WTC11 (cell line): Measurements from ENCODE around the gene FTCDNL1. TPM values are rescaled to one million over a fixed set of nuclear protein-coding genes. Genes with fewer than 3 reads are reported as not detected.

Experiments
- ATAC-seq: fragments of 200-7000 bp; cut with Tn5 transposase; 2 replicates; pipeline ENCODE4 v1.10.0; 2021; ENCODE audit warnings: mild to moderate bottlenecking, moderate library complexity
- CTCF ChIA-PET: fragments of 300-600 bp; sonication (Branson Sonifier 250); formaldehyde crosslinking; loops from one replicate; lab custom pipeline; 2021; ENCODE audit warnings: antibody characterized with exemption; lab: Charles Lee
- POLR2A ChIA-PET: fragments of 350-600 bp; sonication (Branson Sonifier 250); formaldehyde crosslinking; loops from one replicate; lab custom pipeline; 2021; ENCODE audit warnings: antibody characterized with exemption; lab: Charles Lee
- DNase-seq: peaks from one replicate; pipeline ENCODE4 v3.0.0; 2021; ENCODE audit warnings: low spot score
- H3K27ac Mint-ChIP-seq: 2 replicates; pipeline ENCODE4 v1.8.0; 2021; ENCODE audit warnings: mixed read lengths
- H3K27me3 Mint-ChIP-seq: 2 replicates; pipeline ENCODE4 v1.8.0; 2021; ENCODE audit warnings: low read depth, mild to moderate bottlenecking, moderate library complexity, mixed read lengths
- H3K36me3 Mint-ChIP-seq: 2 replicates; pipeline ENCODE4 v1.8.0; 2021; ENCODE audit warnings: mixed read lengths
- H3K4me1 Mint-ChIP-seq: 2 replicates; pipeline ENCODE4 v1.8.0; 2022; ENCODE audit warnings: mixed read lengths
- H3K4me3 Mint-ChIP-seq: 2 replicates; pipeline ENCODE4 v1.8.0; 2021; ENCODE audit warnings: mild to moderate bottlenecking, moderate library complexity, mixed read lengths
- H3K9me3 Mint-ChIP-seq: 2 replicates; pipeline ENCODE4 v1.8.0; 2021; ENCODE audit warnings: mixed read lengths
- CTCF ChIP-seq: fragments of 200-600 bp; IDR thresholded peaks from 2 replicates; pipeline ENCODE4 v1.8.0; 2022; ENCODE audit warnings: antibody characterized with exemption
- GABPB1 ChIP-seq: sonication (generic); formaldehyde crosslinking; IDR thresholded peaks from 2 replicates; pipeline ENCODE4 v1.8.1; 2023; ENCODE audit warnings: mild to moderate bottlenecking, missing genetic modification reagents
- MYBL2 ChIP-seq: sonication (generic); formaldehyde crosslinking; IDR thresholded peaks from 2 replicates; pipeline ENCODE4 v1.8.1; 2023; ENCODE audit warnings: mild to moderate bottlenecking, moderate library complexity, missing genetic modification reagents
- NFYB ChIP-seq: sonication (generic); formaldehyde crosslinking; conservative IDR thresholded peaks from 2 replicates; pipeline ENCODE4 v1.8.0; 2022; ENCODE audit warnings: low read depth, missing genetic modification reagents
- PREB ChIP-seq: sonication (generic); formaldehyde crosslinking; IDR thresholded peaks from 2 replicates; pipeline ENCODE4 v1.8.1; 2022; ENCODE audit warnings: mild to moderate bottlenecking, missing genetic modification reagents, moderate library complexity, borderline replicate concordance
- PRRX2 ChIP-seq: fragments of 250-450 bp; sonication (Bioruptor Pico); IDR thresholded peaks from 2 replicates; pipeline ENCODE4 v1.8.0; 2021; ENCODE audit warnings: mild to moderate bottlenecking
- SMAD3 ChIP-seq: sonication (generic); formaldehyde crosslinking; IDR thresholded peaks from 2 replicates; pipeline ENCODE4 v1.8.0; 2022; ENCODE audit warnings: missing genetic modification reagents, mild to moderate bottlenecking, borderline replicate concordance
- SOX15 ChIP-seq: fragments of 250-450 bp; sonication (Bioruptor Pico); IDR thresholded peaks from 2 replicates; pipeline ENCODE4 v1.9.0; 2021; ENCODE audit warnings: mild to moderate bottlenecking
- TP53 ChIP-seq: sonication (generic); formaldehyde crosslinking; IDR thresholded peaks from 2 replicates; pipeline ENCODE4 v1.8.1; 2023; ENCODE audit warnings: mild to moderate bottlenecking, missing genetic modification reagents
- ZNF138 ChIP-seq: sonication (generic); formaldehyde crosslinking; conservative IDR thresholded peaks from 2 replicates; pipeline ENCODE4 v1.8.1; 2022; ENCODE audit warnings: mild to moderate bottlenecking, moderate library complexity, missing genetic modification reagents
- ZNF219 ChIP-seq: sonication (generic); formaldehyde crosslinking; IDR thresholded peaks from 2 replicates; pipeline ENCODE4 v1.8.0; 2023; ENCODE audit warnings: missing genetic modification reagents, mild to moderate bottlenecking, borderline replicate concordance
- total RNA-seq: library from RNA; stranded (reverse); gene quantifications from 3 replicates; pipeline ENCODE4 v1.2.3, GENCODE V29; 2021
- TF ChIP-seq, protein P1 (sequence below): sonication (generic); formaldehyde crosslinking; conservative IDR thresholded peaks from 2 replicates; pipeline ENCODE4 v1.8.1; 2023; ENCODE audit warnings: mild to moderate bottlenecking, low read depth, missing genetic modification reagents, moderate library complexity
- TF ChIP-seq, protein P2 (sequence below): sonication (generic); formaldehyde crosslinking; IDR thresholded peaks from 2 replicates; pipeline ENCODE4 v1.8.1; 2023; ENCODE audit warnings: mild to moderate bottlenecking, missing genetic modification reagents
- TF ChIP-seq, protein P3 (sequence below): sonication (generic); formaldehyde crosslinking; IDR thresholded peaks from 2 replicates; pipeline ENCODE4 v1.8.1; 2023; ENCODE audit warnings: mild to moderate bottlenecking, missing genetic modification reagents, borderline replicate concordance

The FTCDNL1 gene
- total RNA-seq, 1 experiment from 2014 or later: 0.85 TPM

DNA sequence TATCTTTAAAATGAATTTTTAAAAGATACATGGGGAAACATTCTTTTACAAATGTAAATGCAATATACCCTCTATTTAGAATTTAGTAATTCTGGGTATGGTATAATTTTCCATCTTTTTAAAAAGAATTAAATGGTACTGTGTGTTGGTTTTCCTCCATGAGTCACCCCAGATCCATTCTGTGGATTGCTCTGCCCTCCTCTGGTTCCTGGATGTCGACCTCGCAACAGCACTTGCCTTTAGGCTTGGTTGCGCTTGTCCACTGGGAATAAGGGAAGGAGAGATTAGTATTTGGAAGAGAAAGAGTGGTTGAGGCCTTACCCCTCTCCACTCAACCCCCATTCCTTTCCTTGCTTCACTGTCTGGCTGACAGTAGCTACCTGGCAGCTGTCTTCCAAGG, 90.4 kb downstream of the FTCDNL1 start (continued):
- TF ChIP-seq CTCF (no peak), TP53 (CRISPR knock-in tag) (no peak), SMAD3 (no peak), ZNF219 (no peak), PREB (CRISPR knock-in tag) (no peak), GABPB1 (CRISPR knock-in tag) (no peak)

DNA sequence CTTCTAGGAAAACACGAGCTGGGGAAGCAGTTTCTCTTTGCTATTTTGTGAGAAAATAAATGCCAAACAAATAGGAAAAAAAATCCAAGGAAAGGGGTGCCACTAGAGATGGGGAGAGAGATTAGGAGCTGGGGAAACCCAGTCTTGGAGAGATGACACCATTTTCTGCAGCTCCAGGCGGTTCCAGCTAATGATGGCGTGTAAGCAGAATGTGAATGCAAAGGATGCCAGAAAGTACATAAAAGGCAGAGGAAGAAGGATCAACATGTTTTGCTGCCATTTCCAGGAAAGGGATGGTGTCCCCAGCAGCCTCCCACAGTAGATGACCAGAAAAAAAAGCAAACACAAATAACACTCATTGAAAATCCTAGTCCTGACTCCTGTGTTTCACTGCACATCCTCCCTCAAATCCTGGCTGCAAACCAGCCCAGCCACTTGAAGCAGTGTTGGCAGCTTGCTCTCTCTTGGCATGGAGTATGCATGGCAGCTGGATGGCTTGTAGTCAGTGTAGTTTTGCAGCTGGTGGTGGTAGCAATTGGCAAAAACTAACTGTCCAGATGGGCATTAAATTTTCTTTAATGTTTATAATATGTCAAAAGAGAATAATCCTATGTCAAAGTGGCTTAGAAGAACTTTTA, 93.6 kb downstream of the FTCDNL1 start:
- 0 out of 2 replicates have a peak, but pooled peaks cover 4% of the 10 kb centered on the region for H3K4me1 Mint-ChIP-seq
- H3K36me3 Mint-ChIP-seq: peaks cover 9% of the 10 kb centered on the region
- no peak overlapping the region for H3K4me3 Mint-ChIP-seq
- CTCF ChIA-PET: interaction anchor here (0.7 to 1.2 kb wide), 2 partner anchors 17 to 286 kb away, joined by 3 read pairs; no protein-coding TSS in a partner anchor
- ATAC-seq (no peak), DNase-seq (no peak)
- TF ChIP-seq, protein P1, sequence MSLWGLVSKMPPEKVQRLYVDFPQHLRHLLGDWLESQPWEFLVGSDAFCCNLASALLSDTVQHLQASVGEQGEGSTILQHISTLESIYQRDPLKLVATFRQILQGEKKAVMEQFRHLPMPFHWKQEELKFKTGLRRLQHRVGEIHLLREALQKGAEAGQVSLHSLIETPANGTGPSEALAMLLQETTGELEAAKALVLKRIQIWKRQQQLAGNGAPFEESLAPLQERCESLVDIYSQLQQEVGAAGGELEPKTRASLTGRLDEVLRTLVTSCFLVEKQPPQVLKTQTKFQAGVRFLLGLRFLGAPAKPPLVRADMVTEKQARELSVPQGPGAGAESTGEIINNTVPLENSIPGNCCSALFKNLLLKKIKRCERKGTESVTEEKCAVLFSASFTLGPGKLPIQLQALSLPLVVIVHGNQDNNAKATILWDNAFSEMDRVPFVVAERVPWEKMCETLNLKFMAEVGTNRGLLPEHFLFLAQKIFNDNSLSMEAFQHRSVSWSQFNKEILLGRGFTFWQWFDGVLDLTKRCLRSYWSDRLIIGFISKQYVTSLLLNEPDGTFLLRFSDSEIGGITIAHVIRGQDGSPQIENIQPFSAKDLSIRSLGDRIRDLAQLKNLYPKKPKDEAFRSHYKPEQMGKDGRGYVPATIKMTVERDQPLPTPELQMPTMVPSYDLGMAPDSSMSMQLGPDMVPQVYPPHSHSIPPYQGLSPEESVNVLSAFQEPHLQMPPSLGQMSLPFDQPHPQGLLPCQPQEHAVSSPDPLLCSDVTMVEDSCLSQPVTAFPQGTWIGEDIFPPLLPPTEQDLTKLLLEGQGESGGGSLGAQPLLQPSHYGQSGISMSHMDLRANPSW (CRISPR knock-in tag): no peak
- H3K27ac Mint-ChIP-seq: no peak overlapping the region
- H3K9me3 Mint-ChIP-seq: peaks cover 21% of the 10 kb centered on the region
- no peaks in the 10 kb centered on the region for H3K27me3 Mint-ChIP-seq
- POLR2A ChIA-PET: no interaction called here

- POLR2A ChIA-PET: no interaction called here
- no peak overlapping the region for H3K27ac Mint-ChIP-seq
- H3K9me3 Mint-ChIP-seq: peaks cover 27% of the 10 kb centered on the region
- TF ChIP-seq SOX15 (CRISPR knock-in tag): no peak
- H3K36me3 Mint-ChIP-seq: peaks cover 12% of the 10 kb centered on the region
- CTCF ChIA-PET: no interaction called here
- H3K27me3 Mint-ChIP-seq: no peaks in the 10 kb centered on the region
- H3K4me3 Mint-ChIP-seq: no peak overlapping the region
- no peak for ATAC-seq
- H3K4me1 Mint-ChIP-seq: peaks cover 10% of the 10 kb centered on the region
- DNase-seq: no peak
Measured at GRCh38 chr2:199756743-199757142, 94.2 kb downstream of the FTCDNL1 start.

DNA sequence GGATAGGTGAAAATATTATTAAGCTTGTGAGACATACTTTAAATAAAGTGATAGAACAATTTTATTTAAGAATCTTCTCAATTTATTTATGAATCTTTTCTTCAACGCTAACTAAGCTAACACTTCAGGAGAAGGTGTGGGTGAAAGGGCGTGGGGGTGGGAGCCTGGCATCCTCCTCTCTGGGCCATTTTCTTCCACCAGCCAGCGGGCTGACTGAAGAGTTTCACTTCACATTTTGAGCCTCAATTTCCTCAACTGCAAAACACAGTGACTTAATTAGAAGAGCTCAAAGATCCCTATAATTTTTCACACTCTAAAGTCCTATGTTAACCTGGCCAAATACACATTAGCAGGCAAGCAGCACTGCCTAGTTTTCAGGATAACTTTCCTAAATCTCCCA, 94.8 kb downstream of the FTCDNL1 start:
- Mint-ChIP-seq H3K27ac (no peak overlapping the region), H3K4me1 (peaks cover 15% of the 10 kb centered on the region), H3K36me3 (peaks cover 12% of the 10 kb centered on the region), H3K4me3 (no peak overlapping the region), H3K9me3 (peaks cover 28% of the 10 kb centered on the region), H3K27me3 (no peaks in the 10 kb centered on the region)
- ChIA-PET POLR2A (no interaction called here), CTCF (no interaction called here)
- ATAC-seq: no peak
- TF ChIP-seq, protein P2, sequence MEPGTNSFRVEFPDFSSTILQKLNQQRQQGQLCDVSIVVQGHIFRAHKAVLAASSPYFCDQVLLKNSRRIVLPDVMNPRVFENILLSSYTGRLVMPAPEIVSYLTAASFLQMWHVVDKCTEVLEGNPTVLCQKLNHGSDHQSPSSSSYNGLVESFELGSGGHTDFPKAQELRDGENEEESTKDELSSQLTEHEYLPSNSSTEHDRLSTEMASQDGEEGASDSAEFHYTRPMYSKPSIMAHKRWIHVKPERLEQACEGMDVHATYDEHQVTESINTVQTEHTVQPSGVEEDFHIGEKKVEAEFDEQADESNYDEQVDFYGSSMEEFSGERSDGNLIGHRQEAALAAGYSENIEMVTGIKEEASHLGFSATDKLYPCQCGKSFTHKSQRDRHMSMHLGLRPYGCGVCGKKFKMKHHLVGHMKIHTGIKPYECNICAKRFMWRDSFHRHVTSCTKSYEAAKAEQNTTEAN: no peak
- TF ChIP-seq ZNF138 (CRISPR knock-in tag) (no peak), TP53 (CRISPR knock-in tag) (no peak), SOX15 (CRISPR knock-in tag) (no peak), NFYB (no peak), MYBL2 (CRISPR knock-in tag) (no peak), PRRX2 (CRISPR knock-in tag) (no peak)
- TF ChIP-seq, protein P3, sequence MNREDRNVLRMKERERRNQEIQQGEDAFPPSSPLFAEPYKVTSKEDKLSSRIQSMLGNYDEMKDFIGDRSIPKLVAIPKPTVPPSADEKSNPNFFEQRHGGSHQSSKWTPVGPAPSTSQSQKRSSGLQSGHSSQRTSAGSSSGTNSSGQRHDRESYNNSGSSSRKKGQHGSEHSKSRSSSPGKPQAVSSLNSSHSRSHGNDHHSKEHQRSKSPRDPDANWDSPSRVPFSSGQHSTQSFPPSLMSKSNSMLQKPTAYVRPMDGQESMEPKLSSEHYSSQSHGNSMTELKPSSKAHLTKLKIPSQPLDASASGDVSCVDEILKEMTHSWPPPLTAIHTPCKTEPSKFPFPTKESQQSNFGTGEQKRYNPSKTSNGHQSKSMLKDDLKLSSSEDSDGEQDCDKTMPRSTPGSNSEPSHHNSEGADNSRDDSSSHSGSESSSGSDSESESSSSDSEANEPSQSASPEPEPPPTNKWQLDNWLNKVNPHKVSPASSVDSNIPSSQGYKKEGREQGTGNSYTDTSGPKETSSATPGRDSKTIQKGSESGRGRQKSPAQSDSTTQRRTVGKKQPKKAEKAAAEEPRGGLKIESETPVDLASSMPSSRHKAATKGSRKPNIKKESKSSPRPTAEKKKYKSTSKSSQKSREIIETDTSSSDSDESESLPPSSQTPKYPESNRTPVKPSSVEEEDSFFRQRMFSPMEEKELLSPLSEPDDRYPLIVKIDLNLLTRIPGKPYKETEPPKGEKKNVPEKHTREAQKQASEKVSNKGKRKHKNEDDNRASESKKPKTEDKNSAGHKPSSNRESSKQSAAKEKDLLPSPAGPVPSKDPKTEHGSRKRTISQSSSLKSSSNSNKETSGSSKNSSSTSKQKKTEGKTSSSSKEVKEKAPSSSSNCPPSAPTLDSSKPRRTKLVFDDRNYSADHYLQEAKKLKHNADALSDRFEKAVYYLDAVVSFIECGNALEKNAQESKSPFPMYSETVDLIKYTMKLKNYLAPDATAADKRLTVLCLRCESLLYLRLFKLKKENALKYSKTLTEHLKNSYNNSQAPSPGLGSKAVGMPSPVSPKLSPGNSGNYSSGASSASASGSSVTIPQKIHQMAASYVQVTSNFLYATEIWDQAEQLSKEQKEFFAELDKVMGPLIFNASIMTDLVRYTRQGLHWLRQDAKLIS: no peak
- no peak for DNase-seq
